Stimulated activated CD4-positive, alpha-beta T cell treated with anti-CD3 and anti-CD28 coated beads, Interleukin-4, amount 100 ng/mL, for 1 hour (primary cell): ENCODE results near the gene RASSF4.

Experiments
- DNase-seq: peaks from one replicate; pipeline ENCODE4 v3.0.0-alpha.2; 2020

The RASSF4 gene

GRCh38 chr10:44929356-44930255 is 30.0 kb upstream of the RASSF4 start:
- no peak for DNase-seq

DNA sequence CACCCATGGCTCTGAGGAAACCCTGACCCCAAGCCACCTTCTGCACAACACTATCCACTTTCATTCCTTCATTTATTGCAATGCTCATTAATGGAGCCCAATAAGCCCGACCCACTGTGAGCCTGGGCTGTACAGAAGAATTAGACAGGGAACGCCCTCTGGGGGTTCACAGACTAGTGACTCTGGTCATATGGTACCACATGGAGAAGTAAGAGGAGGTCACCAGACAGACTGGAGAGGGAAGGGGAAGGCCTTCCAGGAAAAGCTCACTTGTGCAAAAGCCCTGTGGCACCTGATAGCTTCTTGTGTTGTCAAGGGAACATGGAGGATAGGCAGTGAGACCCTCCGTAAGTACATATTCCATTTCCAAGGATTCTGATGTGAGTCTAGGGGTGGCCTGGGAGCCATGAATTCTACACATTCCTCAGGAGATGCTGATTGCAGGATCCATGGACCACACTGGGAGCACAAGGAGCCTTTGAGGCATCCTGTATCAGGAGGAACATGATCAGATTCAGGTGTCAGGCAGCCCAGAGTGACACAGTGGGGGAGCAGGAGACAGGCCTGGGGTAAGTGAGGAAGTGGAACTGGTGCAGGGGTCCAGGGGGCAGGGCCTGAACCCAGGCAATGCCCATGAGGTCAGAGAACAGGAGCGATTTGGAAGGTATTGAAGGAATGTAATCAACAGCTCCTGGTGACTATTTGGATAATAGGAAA is 28.5 kb upstream of the RASSF4 start:
- DNase-seq, result no peak

DNA sequence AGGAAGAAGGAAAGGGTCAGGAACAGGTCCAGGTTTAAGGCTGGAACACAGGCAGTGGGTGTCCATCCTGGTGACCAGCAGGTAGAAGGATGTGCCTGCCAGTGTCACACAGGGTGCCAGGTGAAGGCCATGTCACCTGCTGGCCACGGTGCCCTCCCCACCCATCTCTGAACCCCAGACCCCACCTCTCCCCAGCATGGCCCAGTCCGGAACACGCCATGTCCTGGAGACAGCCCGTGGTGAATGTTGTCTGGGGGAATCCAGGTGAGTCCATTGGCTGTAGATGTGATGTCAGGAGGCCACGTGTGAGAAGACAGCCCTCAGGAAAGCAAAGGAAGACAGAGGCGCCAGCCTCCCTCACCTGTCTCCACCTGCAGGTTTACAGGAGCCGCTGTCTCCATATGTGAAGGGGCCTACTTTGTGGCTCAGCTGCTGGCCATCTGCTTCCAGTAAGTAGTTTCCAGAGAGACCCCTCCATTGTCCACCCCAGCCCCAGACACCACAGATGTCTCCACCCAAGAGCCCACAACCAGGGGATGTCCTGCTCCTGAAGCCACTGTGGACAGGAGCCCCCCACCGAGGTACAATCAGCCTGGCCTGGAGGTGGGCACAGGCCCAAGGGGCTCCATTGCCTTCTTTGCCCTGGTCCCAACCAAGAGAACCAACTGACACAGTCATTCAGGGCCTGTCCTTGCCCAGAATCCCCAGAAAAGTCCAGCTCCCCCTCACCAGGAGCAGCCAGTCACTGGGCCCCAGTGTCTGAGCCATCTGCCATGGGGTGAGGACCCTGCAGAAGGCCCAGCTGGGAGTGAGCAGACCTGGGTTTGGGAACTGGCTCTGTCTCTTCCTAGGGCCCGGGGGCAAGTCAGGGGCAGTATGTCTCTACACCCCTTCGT is 27.7 kb upstream of the RASSF4 start:
- no peak for DNase-seq

DNA sequence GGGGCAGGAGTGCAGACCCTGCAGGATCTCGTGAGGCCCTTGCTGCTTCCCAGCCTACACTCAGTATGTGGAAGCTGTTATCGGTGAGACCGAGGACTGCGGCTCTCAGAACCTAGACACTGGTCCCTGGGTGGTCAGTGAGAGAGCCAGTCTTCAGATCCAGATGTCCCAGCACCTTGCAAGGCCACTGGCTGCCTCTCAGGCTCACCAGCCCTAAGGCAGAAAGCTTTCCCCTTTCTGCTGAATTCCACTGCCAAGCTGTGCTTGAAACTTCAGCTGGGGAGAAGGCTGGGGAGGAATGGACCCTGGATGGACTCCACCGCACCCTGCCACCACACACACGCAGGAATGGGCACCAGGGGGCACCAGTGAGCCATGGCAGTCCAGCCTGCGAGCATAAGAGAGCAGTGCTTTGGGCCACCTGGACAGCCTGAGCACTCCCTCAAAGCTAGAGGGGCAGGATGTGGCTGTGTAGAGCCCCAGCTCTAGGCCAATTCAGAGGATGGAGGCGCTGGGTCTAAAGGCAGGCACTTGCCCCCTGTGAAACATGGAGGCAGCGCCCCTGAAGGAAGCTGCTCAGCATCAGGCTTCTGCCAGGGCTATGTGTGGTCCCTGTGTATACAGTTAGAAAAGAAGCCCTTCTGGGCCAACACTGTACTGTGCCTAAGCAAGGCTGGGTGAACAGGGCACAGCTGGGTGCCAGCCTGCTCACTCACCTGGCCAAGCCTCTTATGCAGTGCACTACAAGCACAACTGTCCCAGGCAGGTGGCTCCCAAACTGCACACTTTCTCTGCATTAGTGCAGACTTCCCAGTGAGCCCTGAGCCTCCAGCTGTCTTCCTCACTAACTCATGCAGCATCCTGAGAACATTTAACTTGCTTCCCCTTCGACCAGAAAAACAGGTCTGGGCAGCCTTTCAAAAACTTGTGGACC is 26.8 kb upstream of the RASSF4 start:
- DNase-seq, result peak; percentile 82

DNA sequence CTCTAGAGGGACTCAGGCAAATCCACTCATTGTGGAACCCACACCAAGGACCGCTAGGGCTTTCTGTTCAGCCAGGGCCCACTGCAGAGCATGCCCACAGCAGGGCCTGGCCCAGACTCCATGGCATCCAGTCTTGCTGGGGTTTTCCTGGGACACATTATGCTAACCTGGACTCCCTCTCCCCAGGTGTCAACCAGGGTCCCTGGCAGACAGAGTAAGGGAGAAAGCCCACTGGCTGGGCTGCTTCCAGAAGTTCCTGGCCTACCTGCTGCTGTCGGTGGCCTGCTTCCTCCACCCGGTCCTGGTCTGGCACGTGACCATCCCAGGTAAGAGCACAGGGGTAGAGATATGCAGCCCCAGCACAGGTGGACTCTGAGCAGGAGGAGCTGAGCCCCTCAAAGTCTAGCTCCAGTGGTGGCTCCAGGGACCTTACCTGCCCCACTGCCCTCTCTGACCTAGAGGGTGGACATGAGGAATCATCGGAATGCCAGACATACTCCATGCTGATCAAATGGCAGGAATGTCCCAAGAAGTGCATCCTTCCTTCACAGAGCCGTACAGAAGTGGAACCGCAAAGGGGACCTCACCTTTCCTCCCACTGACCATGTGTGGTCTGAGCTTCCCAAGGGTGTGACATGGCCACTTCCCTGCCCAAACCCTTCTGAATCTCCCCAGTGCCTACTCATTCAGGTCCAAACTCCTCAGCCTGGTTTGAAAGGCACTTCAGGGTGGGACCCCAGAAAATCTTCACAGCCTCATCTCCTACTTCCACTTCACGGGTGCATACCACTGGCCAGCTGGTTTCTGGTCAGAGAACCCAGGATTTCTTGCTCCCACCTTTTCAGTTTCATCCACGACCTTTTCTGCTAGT is 25.9 kb upstream of the RASSF4 start:
- no peak for DNase-seq

DNA sequence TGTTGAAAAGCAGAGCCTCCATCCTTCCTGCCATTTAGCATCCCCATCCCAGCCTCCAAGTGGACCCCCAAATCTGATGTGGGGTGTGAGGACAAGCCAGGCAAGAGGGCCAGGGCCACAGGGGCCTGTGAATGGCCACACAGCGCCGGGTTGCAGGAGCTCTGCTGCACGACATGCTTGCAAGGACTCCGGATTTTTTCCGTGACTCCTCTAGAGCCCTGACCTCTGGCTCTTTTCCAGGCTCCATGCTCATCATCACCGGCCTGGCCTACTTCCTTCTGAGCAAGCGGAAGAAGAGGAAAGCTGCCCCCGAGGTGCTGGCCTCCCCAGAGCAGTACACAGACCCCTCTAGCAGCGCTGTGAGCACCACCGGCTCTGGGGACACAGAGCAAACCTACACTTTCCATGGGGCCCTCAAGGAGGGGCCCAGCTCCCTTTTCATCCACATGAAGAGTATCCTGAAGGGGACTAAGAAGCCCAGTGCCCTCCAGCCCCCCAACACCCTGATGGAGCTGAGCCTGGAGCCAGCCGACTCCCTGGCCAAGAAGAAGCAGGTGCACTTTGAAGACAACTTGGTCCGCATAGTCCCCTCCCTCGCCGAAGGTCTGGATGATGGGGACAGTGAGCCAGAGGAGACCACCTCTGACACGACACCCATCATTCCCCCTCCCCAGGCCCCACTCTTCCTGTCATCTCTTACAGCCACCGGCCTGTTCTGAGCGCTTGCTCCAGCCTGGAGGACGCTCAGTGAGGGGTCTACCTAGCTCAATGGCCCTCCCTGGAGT is 25.0 kb upstream of the RASSF4 start:
- no peak for DNase-seq

DNA sequence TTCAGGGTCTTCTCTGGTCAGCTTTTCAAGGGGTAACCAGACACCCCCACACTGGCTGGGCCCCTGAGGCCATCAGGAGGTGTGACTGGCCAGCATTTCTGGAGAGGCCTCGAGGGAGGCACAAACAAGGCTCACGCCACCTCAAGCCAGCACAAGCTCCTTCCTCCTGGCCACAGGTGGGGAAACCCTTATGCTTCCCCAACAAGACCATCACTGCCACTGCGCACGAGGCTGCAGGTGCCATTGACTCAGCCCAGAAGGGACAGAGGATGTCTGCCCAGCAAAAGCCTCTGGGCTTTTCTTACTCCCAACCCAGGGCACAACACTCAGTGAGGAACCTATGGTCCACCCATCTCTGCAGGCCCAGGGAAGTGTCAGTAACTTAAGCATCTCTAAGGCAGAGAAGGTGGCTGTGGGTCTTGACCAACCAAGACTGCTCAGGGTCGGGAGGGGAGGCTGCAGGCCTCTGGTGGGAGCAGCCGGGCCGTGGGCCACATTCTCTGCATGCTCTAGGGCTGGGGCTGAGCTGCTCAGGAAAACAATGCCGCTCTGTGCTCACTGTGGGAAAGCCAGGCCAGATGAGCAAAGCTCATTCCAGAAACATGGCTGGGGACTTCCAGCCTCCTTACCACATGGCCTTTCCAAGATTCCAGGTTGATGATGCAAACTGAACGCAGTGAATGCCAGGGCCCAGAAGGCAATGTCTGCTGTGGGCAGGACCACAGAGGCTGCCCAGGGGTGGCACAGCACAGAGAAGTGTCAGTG is 24.2 kb upstream of the RASSF4 start:
- DNase-seq, result no peak

DNA sequence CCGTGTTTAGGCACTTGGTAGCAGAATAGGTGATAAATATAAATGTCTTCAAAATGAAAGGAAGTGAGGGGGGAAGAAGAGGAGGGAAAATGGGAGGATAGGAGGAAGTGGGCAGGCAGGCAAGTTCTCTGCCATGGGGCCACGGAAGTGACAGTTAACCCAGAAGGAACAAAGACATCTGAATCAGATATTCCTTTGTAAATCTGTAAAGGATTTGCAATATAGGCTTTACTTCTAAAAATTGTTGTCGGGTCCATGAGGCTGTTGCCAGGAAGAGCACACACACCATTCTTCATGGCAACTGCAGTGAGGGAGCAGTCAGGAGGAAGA is 23.7 kb upstream of the RASSF4 start:
- DNase-seq, result no peak

DNA sequence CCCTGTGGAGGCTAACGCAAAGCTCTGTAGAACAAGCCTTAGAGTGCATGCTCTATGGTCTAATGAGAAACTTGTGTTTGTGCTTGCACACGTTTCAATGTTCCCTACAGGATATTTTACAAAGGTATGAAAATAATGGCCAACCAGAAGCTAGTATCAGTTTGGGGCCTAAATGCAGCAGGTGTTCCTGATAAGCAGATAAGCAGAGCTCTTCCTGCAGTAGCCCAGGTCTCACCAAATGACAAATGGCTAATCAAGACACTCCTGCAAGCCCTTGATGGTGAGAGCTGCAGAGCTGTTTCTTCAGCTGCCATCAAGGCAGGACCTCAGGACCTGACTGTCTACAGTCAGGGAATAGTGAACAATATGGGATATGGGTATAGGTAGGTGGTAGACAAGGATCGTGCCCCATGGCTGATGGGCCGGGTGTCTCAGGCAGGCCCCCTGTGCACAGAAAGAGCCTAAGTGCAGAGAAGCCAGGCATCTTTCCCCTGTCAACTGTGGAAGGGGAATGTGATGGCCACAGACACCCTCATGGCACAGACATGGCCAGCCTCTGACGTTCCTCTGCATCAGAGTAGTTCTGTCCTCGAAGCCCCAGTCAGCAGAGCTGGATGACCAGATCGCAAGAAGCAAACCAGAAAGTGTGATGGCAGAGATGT is 23.2 kb upstream of the RASSF4 start:
- DNase-seq, result no peak

- DNase-seq, result no peak
Measured at GRCh38 chr10:44937196-44938005, 22.2 kb upstream of the RASSF4 start.

GRCh38 chr10:44938956-44939355 is 20.6 kb upstream of the RASSF4 start:
- no peak for DNase-seq

DNA sequence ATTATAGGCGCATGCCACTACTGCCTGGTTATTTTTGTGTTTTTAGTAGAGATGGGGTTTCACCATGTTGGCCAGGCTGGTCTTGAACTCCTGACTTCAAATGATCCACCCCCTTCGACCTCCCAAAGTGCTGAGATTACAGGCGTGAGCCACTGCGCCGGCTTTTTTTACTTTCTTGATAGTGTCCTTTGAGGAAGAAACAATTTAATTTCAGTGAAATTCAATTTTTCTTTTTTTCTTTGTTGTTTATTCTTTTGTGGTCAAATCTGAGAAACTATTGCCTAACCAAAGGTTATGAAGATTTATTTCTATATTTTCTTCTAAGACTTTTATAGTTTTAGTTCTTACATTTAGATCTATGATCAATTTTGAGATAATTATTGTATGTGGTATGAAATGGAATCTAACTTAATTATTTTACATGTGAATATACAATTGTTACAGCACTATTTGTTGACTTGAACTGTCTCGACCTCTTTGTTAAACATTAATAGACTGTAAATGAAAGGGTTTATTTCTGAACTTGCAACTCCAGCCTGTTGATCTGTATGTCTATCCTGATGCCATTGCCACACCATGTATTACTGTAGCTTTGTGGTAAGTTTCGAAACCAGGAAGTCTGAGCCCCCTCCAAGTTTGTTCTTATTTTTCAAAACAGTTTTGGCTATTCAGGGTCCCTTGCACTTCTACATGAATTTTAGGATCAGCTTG is 19.8 kb upstream of the RASSF4 start:
- no peak for DNase-seq

- no peak for DNase-seq
Measured at GRCh38 chr10:44944354-44944753, 15.2 kb upstream of the RASSF4 start.

GRCh38 chr10:44946205-44946604 is 13.4 kb upstream of the RASSF4 start:
- no peak for DNase-seq

- no peak for DNase-seq
Measured at GRCh38 chr10:44947371-44948152, 12.0 kb upstream of the RASSF4 start.

GRCh38 chr10:44948642-44949041 is 11.0 kb upstream of the RASSF4 start:
- DNase-seq, result no peak
